Neural progenitor cell (in vitro differentiated cells): ENCODE measurements around the gene CELF4. TPM values are rescaled to one million over a fixed set of nuclear protein-coding genes. Genes with fewer than 3 reads are reported as not detected.

Experiments used
- DNase-seq: peaks from one replicate; pipeline ENCODE4 v3.0.0-alpha.2; 2016; ENCODE audit warnings: low spot score
- H2AFZ ChIP-seq: fragments of 200-600 bp; sonication (generic); replicated peaks from 2 replicates; pipeline ENCODE4 v1.6.1; 2016; ENCODE audit warnings: antibody characterized with exemption
- H3F3A ChIP-seq: fragments of 200-600 bp; sonication (generic); 2 replicates; pipeline ENCODE4 v1.6.1; 2016; ENCODE audit warnings: antibody characterized with exemption, low read depth
- H3K27ac ChIP-seq: fragments of 200-600 bp; sonication (generic); 2 replicates; pipeline ENCODE4 v1.5.1; 2016; ENCODE audit warnings: mild to moderate bottlenecking
- H3K27me3 ChIP-seq: fragments of 200-600 bp; sonication (generic); 2 replicates; pipeline ENCODE4 v1.6.1; 2016; ENCODE audit warnings: mild to moderate bottlenecking, moderate library complexity
- H3K36me3 ChIP-seq: fragments of 200-600 bp; sonication (generic); 2 replicates; pipeline ENCODE4 v1.5.1; 2016
- H3K4me1 ChIP-seq: fragments of 200-600 bp; sonication (generic); 2 replicates; pipeline ENCODE4 v1.6.1; 2016; ENCODE audit warnings: mixed run types
- H3K4me2 ChIP-seq: fragments of 200-600 bp; sonication (generic); 2 replicates; pipeline ENCODE4 v1.6.1; 2016
- H3K4me3 ChIP-seq: fragments of 200-600 bp; sonication (generic); 2 replicates; pipeline ENCODE4 v1.5.1; 2016
- H3K79me2 ChIP-seq: fragments of 200-600 bp; sonication (generic); 2 replicates; pipeline ENCODE4 v1.6.1; 2016; ENCODE audit warnings: low read depth
- H3K9ac ChIP-seq: fragments of 200-600 bp; sonication (generic); 2 replicates; pipeline ENCODE4 v1.6.1; 2016
- H3K9me3 ChIP-seq: fragments of 200-600 bp; sonication (generic); 2 replicates; pipeline ENCODE4 v1.5.1; 2016; ENCODE audit warnings: low read depth
- H4K20me1 ChIP-seq: fragments of 200-600 bp; sonication (generic); 2 replicates; pipeline ENCODE4 v1.6.1; 2016; ENCODE audit warnings: low read depth
- H3K27ac Mint-ChIP-seq: 3 replicates; pipeline ENCODE4 v1.8.0; 2021; ENCODE audit warnings: mixed read lengths
- H3K27me3 Mint-ChIP-seq: 2 replicates; pipeline ENCODE4 v1.8.0; 2022; ENCODE audit warnings: low read depth, mild to moderate bottlenecking, inconsistent platforms, moderate library complexity, mixed read lengths; ENCODE audit not compliant: insufficient read depth
- H3K36me3 Mint-ChIP-seq: 3 replicates; pipeline ENCODE4 v1.8.0; 2021; ENCODE audit warnings: mixed read lengths
- H3K4me1 Mint-ChIP-seq: 3 replicates; pipeline ENCODE4 v1.8.0; 2021; ENCODE audit warnings: mixed read lengths
- H3K4me3 Mint-ChIP-seq: 3 replicates; pipeline ENCODE4 v1.8.0; 2021; ENCODE audit warnings: mild to moderate bottlenecking, moderate library complexity, mixed read lengths
- H3K9me3 Mint-ChIP-seq: 3 replicates; pipeline ENCODE4 v1.8.0; 2020; ENCODE audit warnings: mixed read lengths
- CTCF ChIP-seq: fragments of 200-600 bp; sonication (generic); IDR thresholded peaks from 2 replicates; pipeline ENCODE4 v1.5.1; 2017; ENCODE audit warnings: antibody characterized with exemption, mild to moderate bottlenecking
- EZH2 ChIP-seq: fragments of 200-600 bp; sonication (generic); IDR thresholded peaks from 2 replicates; pipeline ENCODE4 v1.6.1; 2017; ENCODE audit warnings: antibody characterized with exemption, mild to moderate bottlenecking, moderate library complexity
- EZH2phosphoT487 ChIP-seq: fragments of 200-600 bp; sonication (generic); IDR thresholded peaks from 2 replicates; pipeline ENCODE4 v1.6.1; 2017; ENCODE audit warnings: antibody characterized with exemption
- total RNA-seq: library from RNA; depleted of rRNA; stranded (reverse); fragments of >200 nt; gene quantifications from 2 replicates; pipeline ENCODE4 v1.2.3, GENCODE V29; 2015; ENCODE audit warnings: low replicate concordance

Gene CELF4
- total RNA-seq, 1 donor from 2014 or later: 1.8 TPM

GRCh38 chr18:37251679-37252078 lies 313.9 kb downstream of the CELF4 start:
- H3K27ac ChIP-seq: no peak overlapping the region
- H3F3A ChIP-seq: no peaks in the 10 kb centered on the region
- H3K9me3 ChIP-seq: no peaks in the 10 kb centered on the region
- H3K27me3 Mint-ChIP-seq: peaks cover 12% of the 10 kb centered on the region
- TF ChIP-seq EZH2: no peak
- TF ChIP-seq CTCF: no peak
- TF ChIP-seq EZH2phosphoT487: no peak
- no peak overlapping the region for H3K9ac ChIP-seq
- peaks cover 6% of the 10 kb centered on the region for H3K4me1 ChIP-seq
- no peak overlapping the region for H3K4me3 Mint-ChIP-seq
- H3K36me3 Mint-ChIP-seq: no peaks in the 10 kb centered on the region
- H3K27ac Mint-ChIP-seq: no peak overlapping the region
- H3K4me3 ChIP-seq: no peak overlapping the region
- H3K79me2 ChIP-seq: no peaks in the 10 kb centered on the region
- H3K36me3 ChIP-seq: no peaks in the 10 kb centered on the region
- no peak for DNase-seq
- H3K9me3 Mint-ChIP-seq: no peaks in the 10 kb centered on the region
- H2AFZ ChIP-seq: no peak overlapping the region
- no peaks in the 10 kb centered on the region for H4K20me1 ChIP-seq
- H3K4me2 ChIP-seq: no peak overlapping the region
- H3K4me1 Mint-ChIP-seq: peaks cover 12% of the 10 kb centered on the region
- peaks cover 57% of the 10 kb centered on the region for H3K27me3 ChIP-seq

GRCh38 chr18:37249895-37250618 lies 315.5 kb downstream of the CELF4 start:
- Mint-ChIP-seq H3K36me3 (no peaks in the 10 kb centered on the region), H3K9me3 (no peaks in the 10 kb centered on the region)

DNA sequence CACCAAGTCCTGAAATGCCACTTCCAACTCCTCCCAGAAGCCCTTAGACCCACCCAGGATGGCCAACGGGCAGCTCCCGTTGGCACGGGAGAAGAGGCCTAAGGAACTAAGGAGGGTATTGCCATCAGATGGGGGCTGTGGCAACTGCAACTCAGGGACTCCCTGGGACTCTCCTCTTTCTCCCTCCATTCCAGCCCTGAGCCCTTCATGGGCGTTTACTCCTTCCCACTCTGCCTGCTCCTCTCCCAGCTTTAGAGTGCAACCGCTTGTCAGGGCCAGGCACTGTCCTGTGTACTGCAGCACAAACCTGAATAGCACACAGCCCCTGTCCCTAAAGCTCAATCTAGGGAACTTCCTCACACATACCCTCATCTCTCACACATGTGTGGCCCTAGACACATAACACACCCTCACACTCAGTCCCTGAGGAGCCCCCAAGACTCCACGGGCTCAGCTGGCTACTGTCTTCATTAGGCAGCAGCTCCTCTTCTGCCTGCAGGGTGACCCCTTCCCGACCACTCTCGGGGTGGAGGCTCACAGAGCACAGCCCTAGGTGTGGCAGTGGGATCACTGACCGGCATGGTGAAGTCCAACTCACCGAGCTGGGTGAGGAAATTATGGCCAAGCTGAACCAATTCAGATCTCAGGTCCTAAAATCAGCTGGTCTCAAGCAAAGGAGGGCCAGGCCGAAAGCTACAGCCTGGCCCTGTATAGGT lies 316.3 kb downstream of the CELF4 start:
- peaks cover 7% of the 10 kb centered on the region for H3K4me1 Mint-ChIP-seq
- peak overlapping the region; percentile 68 for H3K27ac Mint-ChIP-seq
- no peaks in the 10 kb centered on the region for H3K9me3 Mint-ChIP-seq
- Histone ChIP-seq H3K9ac (no peak overlapping the region), H3K9me3 (no peaks in the 10 kb centered on the region), H3K4me1 (peaks cover 6% of the 10 kb centered on the region), H2AFZ (no peak overlapping the region), H3K4me2 (no peak overlapping the region), H3F3A (no peaks in the 10 kb centered on the region), H3K27me3 (peaks cover 51% of the 10 kb centered on the region), H3K27ac (no peak overlapping the region), H3K79me2 (no peaks in the 10 kb centered on the region), H3K4me3 (no peak overlapping the region), H3K36me3 (no peaks in the 10 kb centered on the region), H4K20me1 (no peaks in the 10 kb centered on the region)
- peaks cover 6% of the 10 kb centered on the region for H3K27me3 Mint-ChIP-seq
- H3K36me3 Mint-ChIP-seq: no peaks in the 10 kb centered on the region
- no peak for DNase-seq
- TF ChIP-seq EZH2phosphoT487 (no peak), CTCF (no peak), EZH2 (no peak)
- H3K4me3 Mint-ChIP-seq: no peak overlapping the region

More at GRCh38 chr18:37249895-37250618, 315.5 kb downstream of the CELF4 start:
- Mint-ChIP-seq H3K4me1 (peaks cover 12% of the 10 kb centered on the region), H3K27ac (no peak overlapping the region), H3K27me3 (peaks cover 9% of the 10 kb centered on the region), H3K4me3 (no peak overlapping the region)
- Histone ChIP-seq H3K27ac (no peak overlapping the region), H3F3A (no peaks in the 10 kb centered on the region), H3K4me1 (peaks cover 6% of the 10 kb centered on the region), H3K27me3 (peaks cover 51% of the 10 kb centered on the region), H3K79me2 (no peaks in the 10 kb centered on the region), H4K20me1 (no peaks in the 10 kb centered on the region), H2AFZ (no peak overlapping the region), H3K9ac (no peak overlapping the region), H3K4me3 (no peak overlapping the region), H3K36me3 (no peaks in the 10 kb centered on the region), H3K4me2 (no peak overlapping the region), H3K9me3 (no peaks in the 10 kb centered on the region)
- no peak for TF ChIP-seq EZH2
- no peak for TF ChIP-seq EZH2phosphoT487
- DNase-seq: no peak

DNA sequence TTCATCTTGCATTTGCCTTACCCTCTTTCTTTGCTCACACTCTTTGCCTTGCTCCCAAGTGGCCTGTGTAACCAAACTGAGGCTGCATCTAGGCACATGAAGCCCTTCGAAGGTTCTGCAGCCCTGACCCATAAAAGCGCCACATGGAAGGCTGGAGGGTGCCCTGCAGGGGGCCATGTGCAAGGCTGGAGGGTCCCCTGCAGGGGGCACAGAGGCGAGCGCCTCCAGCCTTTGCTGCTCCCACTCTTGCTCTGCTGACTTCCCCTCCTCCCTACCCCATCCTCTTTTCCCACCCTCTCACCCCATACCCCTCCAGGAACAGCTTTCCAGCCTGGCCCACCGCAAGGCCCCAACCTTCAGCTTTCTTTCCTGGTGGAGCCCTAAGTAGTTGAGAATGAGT lies 317.3 kb downstream of the CELF4 start:
- Histone ChIP-seq H2AFZ (no peak overlapping the region), H3K9me3 (no peaks in the 10 kb centered on the region), H3K36me3 (no peaks in the 10 kb centered on the region), H4K20me1 (no peaks in the 10 kb centered on the region), H3K27me3 (peaks cover 53% of the 10 kb centered on the region), H3K79me2 (no peaks in the 10 kb centered on the region), H3K4me1 (peaks cover 4% of the 10 kb centered on the region), H3F3A (no peaks in the 10 kb centered on the region), H3K27ac (no peak overlapping the region), H3K4me2 (no peak overlapping the region), H3K4me3 (no peak overlapping the region), H3K9ac (no peak overlapping the region)
- Mint-ChIP-seq H3K4me1 (peaks cover 9% of the 10 kb centered on the region), H3K27ac (no peak overlapping the region), H3K9me3 (no peaks in the 10 kb centered on the region), H3K36me3 (no peaks in the 10 kb centered on the region), H3K27me3 (peaks cover 6% of the 10 kb centered on the region), H3K4me3 (no peak overlapping the region)
- TF ChIP-seq EZH2: no peak
- no peak for TF ChIP-seq EZH2phosphoT487
- no peak for TF ChIP-seq CTCF
- DNase-seq: no peak
